CD8-positive, alpha-beta memory T cell (primary cell): ENCODE data around the gene FKBP9. TPM values are rescaled to one million over a fixed set of nuclear protein-coding genes. Genes with fewer than 3 reads are reported as not detected.

Experiments used
- polyA plus RNA-seq: library from polyadenylated mRNA; unstranded; fragments of 300-500 nt; fragmentation: Illumina TruSeq; gene quantifications from one replicate; pipeline ENCODE4 v1.2.3, GENCODE V29; 2021
- total RNA-seq, 2 experiments: library from RNA; stranded (reverse); gene quantifications; one replicate each; pipeline ENCODE4 v1.2.3, GENCODE V29; 2021

FKBP9 gene
- total and polyA plus RNA-seq, 3 experiments from 2014 or later = 0.29 to 0.31 TPM; not detected in 1

Other genes starting within 250 kb of the FKBP9 start
- 10 to 100 TPM; 21.8 to 24.2 TPM for gene KBTBD2, start 65.7 kb upstream of the FKBP9 start, total RNA-seq
- gene KBTBD2, start 65.7 kb upstream of the FKBP9 start, polyA plus RNA-seq = 21.9 TPM
- 10 to 100 TPM; 27.6 to 31.5 TPM for gene NT5C3A, start 105.3 kb downstream of the FKBP9 start, total RNA-seq
- gene NT5C3A, start 105.3 kb downstream of the FKBP9 start, polyA plus RNA-seq = 54.1 TPM
- gene RP9, start 152.0 kb downstream of the FKBP9 start, total RNA-seq = 10 to 100 TPM; 26.0 to 27.7 TPM
- 23.3 TPM for gene RP9, start 152.0 kb downstream of the FKBP9 start, polyA plus RNA-seq
- gene BBS9, start 172.1 kb downstream of the FKBP9 start, total RNA-seq = 10 to 100 TPM; 10.0 to 11.1 TPM
- 14.6 TPM for gene BBS9, start 172.1 kb downstream of the FKBP9 start, polyA plus RNA-seq